Measurements from ENCODE around the gene PRKCH. TPM values are rescaled to one million over a fixed set of nuclear protein-coding genes. Genes with fewer than 3 reads are reported as not detected.

Gene PRKCH
- polyA plus RNA-seq, 10 donors: 10.6 to 17.9 (median 15.0) TPM

DNA sequence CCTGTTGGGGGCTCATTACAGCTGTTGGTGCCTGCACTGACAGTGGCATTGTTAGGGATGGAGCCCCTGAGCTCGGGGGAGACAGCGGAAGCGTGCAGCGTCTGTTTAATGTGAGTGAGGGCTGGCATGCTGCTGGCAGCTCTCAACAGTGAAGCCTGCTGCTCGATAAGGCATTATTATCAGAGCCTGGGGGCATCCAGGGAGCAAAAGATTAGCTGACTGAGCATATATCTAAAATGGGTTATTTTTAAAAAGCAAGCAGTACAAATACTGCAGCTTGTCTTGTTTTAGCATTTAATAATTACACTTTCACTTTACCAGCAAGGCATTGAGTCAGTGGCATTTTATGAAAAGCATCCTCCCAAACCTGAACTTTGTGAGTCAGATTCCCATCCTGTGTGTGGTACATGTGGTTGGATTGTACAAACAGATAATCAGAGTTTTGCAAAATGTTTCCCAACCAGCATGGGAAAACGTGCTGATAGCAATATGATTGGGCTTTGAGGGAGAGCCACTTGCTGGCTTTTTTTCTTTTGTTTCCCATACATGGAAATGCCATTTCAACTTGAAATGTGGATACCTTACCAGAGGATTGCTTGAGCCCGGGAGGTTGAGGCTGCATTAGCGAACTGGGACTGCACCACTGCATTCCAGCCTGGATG, 150.8 kb downstream of the PRKCH start:
- peak in 1 of 3 donors; percentile 96 for DNase-seq

GRCh38 chr14:61472801-61473376, 151.5 kb downstream of the PRKCH start:
- DNase-seq: no peak

- DNase-seq: no peak
Observed at GRCh38 chr14:61474015-61474414, 152.6 kb downstream of the PRKCH start.

DNA sequence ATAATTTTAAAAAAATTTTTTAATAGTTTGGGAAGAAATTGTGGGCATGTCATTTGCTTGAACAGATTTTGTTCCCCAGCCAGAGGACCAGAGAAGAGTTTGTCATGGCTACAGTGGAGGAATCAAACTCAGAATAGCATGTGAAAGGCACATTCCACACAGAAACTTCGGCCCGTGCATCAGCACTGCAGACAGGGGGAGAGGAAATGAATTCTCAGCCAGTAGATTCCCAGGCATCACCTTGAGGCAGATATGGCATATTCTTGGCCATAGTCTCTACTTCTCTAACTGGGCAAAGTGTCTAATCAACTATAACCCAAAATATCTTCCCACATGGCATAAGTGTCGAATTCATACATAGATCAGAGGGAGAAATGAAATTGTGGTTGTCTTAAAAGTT, 153.3 kb downstream of the PRKCH start:
- no peak for DNase-seq

GRCh38 chr14:61475316-61475715, 153.9 kb downstream of the PRKCH start:
- peak; percentile 51 to 64 (median 56) for DNase-seq

DNA sequence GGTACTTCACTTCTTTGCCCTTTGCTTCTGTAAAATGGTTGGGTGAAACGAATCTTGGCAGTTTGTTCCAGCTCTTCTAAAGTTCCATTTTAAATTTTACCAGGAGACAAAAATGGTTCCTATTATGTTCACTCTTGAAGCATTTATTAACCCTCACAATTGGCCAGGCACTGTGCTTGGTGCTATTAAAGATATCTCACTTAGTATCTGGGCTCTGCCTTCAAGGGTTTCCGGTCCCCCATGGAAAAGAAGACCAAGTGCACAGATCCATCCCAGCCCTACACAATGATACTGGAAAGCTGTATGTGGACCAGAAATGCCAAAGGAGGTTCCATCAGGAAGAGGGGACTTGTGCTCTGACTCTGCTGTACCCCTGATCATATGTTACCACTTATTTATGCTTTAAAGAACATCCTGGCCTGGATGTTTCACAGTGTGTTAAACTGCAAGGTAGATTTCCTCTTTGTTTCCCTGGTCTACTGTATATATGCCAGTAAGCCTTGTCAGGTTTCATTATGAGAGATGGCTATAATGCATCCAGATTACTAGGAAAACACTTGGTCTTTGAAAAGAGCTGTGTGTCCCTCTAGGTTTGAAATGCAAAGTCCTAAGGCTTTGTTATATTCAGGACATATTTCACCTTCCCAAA, 154.8 kb downstream of the PRKCH start:
- no peak for DNase-seq

- DNase-seq: peak; percentile 56 to 74 (median 70)
Observed at GRCh38 chr14:61476754-61477410, 155.5 kb downstream of the PRKCH start.

DNA sequence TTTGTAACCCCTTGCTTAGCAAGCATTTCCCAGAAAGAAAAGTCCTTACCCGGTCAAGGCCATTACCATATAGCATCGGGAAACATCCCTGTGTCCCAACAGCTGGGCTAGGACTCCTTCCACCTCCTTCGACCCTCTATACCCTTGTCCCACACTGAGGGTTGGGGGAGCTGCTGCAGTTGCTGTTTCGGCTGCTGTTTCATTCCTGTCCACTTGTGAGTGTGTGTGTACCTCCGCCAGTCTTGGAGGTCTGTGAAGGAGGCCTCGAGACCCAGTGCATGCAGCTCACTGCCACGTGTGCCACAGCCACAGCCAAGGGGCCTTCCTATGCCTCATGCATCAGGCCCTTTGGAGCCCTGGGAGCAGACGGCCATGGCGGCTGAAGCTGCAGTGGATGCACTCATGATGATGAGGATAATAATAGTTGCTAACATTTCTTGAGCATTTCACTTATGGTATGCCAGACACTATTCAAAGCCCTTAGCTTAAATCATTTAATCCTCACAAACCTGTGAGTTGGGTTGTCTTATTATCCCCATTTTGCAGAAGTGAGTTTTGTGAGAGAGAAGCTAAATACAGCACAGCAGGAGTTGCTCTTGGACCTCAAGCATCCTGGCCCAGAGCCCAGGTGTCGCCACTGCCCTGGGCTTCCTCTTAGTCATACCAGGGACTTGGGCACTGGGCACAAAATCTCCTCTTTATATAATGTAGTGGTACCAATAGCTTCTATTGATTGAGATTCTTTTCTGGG, 156.5 kb downstream of the PRKCH start:
- no peak for DNase-seq

DNA sequence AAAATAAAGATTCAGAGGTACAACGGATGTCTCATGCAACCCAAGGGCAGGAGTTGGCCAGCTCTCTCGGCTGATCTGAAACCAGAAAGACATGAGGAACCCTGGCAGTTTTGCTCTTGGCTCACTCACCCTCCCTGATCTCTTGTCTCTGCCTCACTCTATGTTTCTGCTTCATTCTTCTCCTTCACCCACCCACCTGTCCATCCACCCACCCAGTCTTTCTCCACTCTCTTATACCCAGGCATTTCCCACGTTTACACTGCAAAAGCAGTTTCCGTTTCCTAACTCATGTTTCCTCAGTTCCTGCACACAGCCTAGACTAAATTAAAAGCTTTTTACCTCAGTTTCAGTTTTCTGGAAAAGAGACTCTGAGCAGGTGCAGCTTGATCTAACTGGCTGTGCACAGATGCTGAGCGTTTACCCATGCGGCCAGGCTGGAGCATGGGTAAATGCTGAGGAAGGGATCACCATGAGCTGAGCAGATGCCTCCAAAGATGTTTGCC, 157.6 kb downstream of the PRKCH start:
- DNase-seq: no peak

- DNase-seq: no peak
Observed at GRCh38 chr14:61479746-61480502, 158.5 kb downstream of the PRKCH start.

- no peak for DNase-seq
Observed at GRCh38 chr14:61480704-61481285, 159.4 kb downstream of the PRKCH start.

DNA sequence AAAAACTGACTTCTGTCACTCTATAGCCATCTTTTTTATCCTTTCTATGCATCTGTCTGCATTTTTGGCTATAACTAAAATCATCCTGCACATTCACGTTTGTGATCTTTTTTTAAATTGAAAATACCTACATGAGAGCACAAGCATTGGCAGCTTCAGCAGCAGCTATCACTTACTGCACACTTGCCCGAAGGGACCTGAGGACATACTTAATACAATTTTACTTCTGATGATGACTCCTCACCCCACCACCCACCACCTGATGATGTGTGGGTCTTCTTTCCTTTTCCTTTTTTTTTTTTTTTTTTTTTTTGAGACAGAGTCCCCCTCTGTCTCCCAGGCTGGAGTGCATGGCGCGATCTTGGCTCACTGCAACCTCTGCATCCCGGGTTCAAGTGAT, 160.3 kb downstream of the PRKCH start:
- DNase-seq: no peak

GRCh38 chr14:61482348-61483206, 161.2 kb downstream of the PRKCH start:
- no peak for DNase-seq

DNA sequence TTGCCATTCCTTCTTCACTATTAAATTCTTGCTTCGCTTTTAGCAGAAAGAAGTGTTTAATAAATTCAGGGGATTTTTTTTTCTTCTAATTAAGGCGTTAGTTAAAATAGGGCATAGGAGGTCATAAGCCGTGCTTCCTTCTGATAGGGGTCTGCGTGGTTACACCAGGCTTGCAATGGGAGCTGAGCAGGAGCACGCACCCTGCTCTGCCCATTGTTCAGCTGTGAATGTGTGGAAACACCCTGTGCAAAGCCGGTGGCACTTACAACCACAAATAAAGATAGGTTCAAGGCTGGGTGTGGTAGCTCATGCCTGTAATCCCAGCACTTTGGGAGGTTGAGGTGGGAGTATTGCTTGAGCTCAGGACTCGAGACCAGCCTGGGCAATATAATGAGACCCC, 162.1 kb downstream of the PRKCH start:
- DNase-seq: no peak

- DNase-seq: no peak
Observed at GRCh38 chr14:61484031-61484430, 162.7 kb downstream of the PRKCH start.

DNA sequence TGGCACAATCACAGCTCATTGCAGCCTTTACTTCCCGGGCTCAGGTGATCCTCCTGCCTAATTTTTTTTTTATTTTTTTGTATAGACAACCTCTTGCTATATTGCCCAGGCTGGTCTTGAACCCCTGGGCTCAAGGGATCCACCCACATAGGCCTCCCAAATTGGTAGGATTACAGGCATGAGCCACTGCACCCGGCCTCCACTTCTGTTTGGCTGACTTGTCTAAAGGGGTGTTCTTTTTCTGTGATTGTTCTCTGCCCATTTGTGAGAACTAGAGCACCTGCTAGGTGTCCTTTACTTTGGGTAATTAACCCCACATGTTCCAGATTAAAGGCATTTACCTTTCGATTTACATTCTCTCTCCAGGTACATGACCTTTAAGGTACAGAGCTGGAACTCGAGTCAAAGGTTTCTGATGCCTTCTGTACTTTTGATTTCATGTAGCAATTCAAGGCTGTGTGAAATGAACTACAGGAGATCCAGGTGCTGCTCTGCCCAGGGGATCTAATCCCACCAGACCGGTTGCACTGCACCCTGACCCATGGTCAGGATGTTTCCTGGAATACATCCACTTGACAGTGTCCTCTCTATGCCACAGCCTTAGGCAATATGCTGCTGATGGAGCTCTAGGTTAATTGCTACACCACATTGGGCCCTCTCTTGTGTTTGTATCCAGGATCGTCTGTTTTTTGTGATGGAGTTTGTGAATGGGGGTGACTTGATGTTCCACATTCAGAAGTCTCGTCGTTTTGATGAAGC, 163.6 kb downstream of the PRKCH start:
- no peak for DNase-seq

DNA sequence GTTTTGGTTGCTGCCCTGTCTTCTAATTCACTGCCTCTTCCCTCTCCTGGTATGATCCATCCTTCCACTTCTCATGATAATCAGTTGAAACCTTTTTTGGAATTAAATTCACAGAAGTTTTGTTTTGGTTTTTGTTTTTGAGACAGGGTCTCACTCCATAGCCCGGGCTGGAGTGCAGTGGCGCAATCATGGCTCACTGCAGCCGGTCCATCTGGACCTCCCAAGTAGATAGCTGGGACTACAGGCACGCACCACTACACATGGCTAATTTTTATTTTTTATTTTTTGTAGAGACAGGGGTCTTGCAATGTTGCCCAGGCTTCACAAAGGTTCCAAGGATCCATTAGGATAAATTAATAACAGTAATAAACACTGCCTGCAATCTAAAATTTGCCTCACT, 164.3 kb downstream of the PRKCH start:
- DNase-seq: no peak

DNA sequence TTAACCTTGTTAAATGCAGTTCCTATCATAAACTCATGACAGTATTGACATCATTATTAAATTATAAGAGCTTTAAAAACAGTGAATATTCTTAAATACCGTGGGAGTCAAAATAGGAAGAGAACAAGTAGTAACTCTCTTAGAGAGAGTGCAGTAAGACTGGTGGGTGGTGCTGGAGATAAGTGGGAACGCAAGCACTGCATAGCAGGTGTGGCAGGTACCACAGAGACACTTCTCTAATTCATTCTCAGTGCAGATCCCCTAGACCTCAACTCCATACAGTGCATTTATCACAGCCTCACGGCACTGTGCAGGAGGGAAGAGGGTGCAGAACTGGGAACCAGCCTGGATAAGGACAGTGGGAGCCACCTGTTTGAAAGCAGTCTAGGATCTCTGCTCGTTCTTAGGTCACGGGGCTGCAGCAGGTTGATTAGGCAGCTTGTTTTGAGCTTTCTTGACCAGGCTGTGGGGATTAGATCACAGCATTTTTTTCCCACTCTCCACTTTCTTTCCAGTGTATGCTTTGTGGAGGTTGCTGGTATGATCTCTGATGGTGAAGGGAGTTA, 165.6 kb downstream of the PRKCH start:
- no peak for DNase-seq
